Liver (tissue), 9 donors: ENCODE results near the gene NARF. TPM values are rescaled to one million over a fixed set of nuclear protein-coding genes. Genes with fewer than 3 reads are reported as not detected.

Experiments used
- DNase-seq: peaks from one replicate; pipeline ENCODE4 v3.0.0-alpha.2; 2017; ENCODE audit warnings: low spot score
- H3K27ac ChIP-seq, 2 donors: one replicate each; pipeline ENCODE4 v1.7.0; 2013; ENCODE audit warnings: inconsistent platforms in 2 of 2, low read length in 2 of 2, control low read depth in 1 of 2, low read depth in 1 of 2, mild to moderate bottlenecking in 1 of 2
- H3K27me3 ChIP-seq, 4 donors: one replicate each; pipeline versions ENCODE4 v1.6.1 to v1.7.0; 2013; ENCODE audit warnings: low read length in 3 of 4, inconsistent platforms in 1 of 4, mild to moderate bottlenecking in 1 of 4, moderate library complexity in 1 of 4; ENCODE audit not compliant: control insufficient read depth in 4 of 4, insufficient read depth in 4 of 4
- H3K36me3 ChIP-seq, 4 donors: one replicate each; pipeline versions ENCODE4 v1.6.1 to v1.7.0; 2013; ENCODE audit warnings: low read length in 3 of 4, mild to moderate bottlenecking in 3 of 4, low read depth in 1 of 4, moderate library complexity in 1 of 4; ENCODE audit not compliant: control insufficient read depth in 4 of 4, insufficient read depth in 3 of 4
- H3K4me1 ChIP-seq, 4 donors: one replicate each; pipeline versions ENCODE4 v1.6.1 to v1.7.0; 2013; ENCODE audit warnings: low read length in 3 of 4, mild to moderate bottlenecking in 3 of 4, moderate library complexity in 1 of 4; ENCODE audit not compliant: control insufficient read depth in 4 of 4, insufficient read depth in 4 of 4
- H3K4me3 ChIP-seq, 3 donors: one replicate each; pipeline versions ENCODE4 v1.6.1 to v1.7.0; 2013; ENCODE audit warnings: low read length in 3 of 3, control low read depth in 1 of 3, low read depth in 1 of 3, mild to moderate bottlenecking in 1 of 3
- H3K9ac ChIP-seq, 2 donors: one replicate each; pipeline ENCODE4 v1.7.0; 2013; ENCODE audit warnings: low read length in 2 of 2, mild to moderate bottlenecking in 2 of 2, moderate library complexity in 2 of 2, control low read depth in 1 of 2, low read depth in 1 of 2
- H3K9me3 ChIP-seq, 4 donors: one replicate each; pipeline versions ENCODE4 v1.6.1 to v1.7.0; 2013; ENCODE audit warnings: low read length in 3 of 4; ENCODE audit not compliant: control insufficient read depth in 4 of 4
- EGR1 ChIP-seq, 2 donors: IDR thresholded peaks; 2 replicates each; pipeline ENCODE4 v1.6.1; 2016 to 2018; ENCODE audit warnings: antibody characterized with exemption in 2 of 2, low read depth in 2 of 2
- FOXA1 ChIP-seq: IDR thresholded peaks from 2 replicates; pipeline ENCODE4 v1.6.1; 2016; ENCODE audit warnings: antibody characterized with exemption
- FOXA2 ChIP-seq: IDR thresholded peaks from 2 replicates; pipeline ENCODE4 v1.6.1; 2016; ENCODE audit warnings: antibody characterized with exemption
- GABPA ChIP-seq, 2 donors: IDR thresholded peaks in 1 of 2; conservative IDR thresholded peaks in 1 of 2; 2 replicates each; pipeline ENCODE4 v1.6.1; 2016; ENCODE audit warnings: antibody characterized with exemption in 2 of 2, mild to moderate bottlenecking in 1 of 2, moderate library complexity in 1 of 2
- HNF4A ChIP-seq, 2 donors: conservative IDR thresholded peaks; 2 replicates each; pipeline ENCODE4 v1.6.1; 2016; ENCODE audit warnings: antibody characterized with exemption in 2 of 2, mild to moderate bottlenecking in 2 of 2
- HNF4G ChIP-seq: IDR thresholded peaks from 2 replicates; pipeline ENCODE4 v1.6.1; 2016; ENCODE audit warnings: antibody characterized with exemption
- JUND ChIP-seq, 2 donors: IDR thresholded peaks; 2 replicates each; pipeline ENCODE4 v1.6.1; 2016; ENCODE audit warnings: antibody characterized with exemption in 2 of 2
- NR2F2 ChIP-seq: IDR thresholded peaks from 2 replicates; pipeline ENCODE4 v1.6.1; 2016; ENCODE audit warnings: antibody characterized with exemption
- RAD21 ChIP-seq, 2 donors: IDR thresholded peaks; 2 replicates each; pipeline ENCODE4 v1.6.1; 2016; ENCODE audit warnings: antibody characterized with exemption in 2 of 2, mild to moderate bottlenecking in 2 of 2
- RXRA ChIP-seq, 2 donors: IDR thresholded peaks; 2 replicates each; pipeline ENCODE4 v1.6.1; 2017 to 2018; ENCODE audit warnings: antibody characterized with exemption in 2 of 2, mild to moderate bottlenecking in 1 of 2
- SP1 ChIP-seq: IDR thresholded peaks from 2 replicates; pipeline ENCODE4 v1.6.1; 2018; ENCODE audit warnings: antibody characterized with exemption, mild to moderate bottlenecking
- TAF1 ChIP-seq: conservative IDR thresholded peaks from 2 replicates; pipeline ENCODE4 v1.6.1; 2016; ENCODE audit warnings: antibody characterized with exemption, mild to moderate bottlenecking
- YY1 ChIP-seq: IDR thresholded peaks from 2 replicates; pipeline ENCODE4 v1.6.1; 2016; ENCODE audit warnings: antibody characterized with exemption, mild to moderate bottlenecking
- WGBS: extraction: QIAGEN DNeasy Blood & Tissue Kit; methylation state at CpG from one replicate; pipeline ENCODE4 v1.1.7; 2013; 5-methylcytosine and 5-hydroxymethylcytosine counted together
- polyA plus RNA-seq, 2 donors: library from polyadenylated mRNA; stranded (reverse) in 1 of 2; unstranded in 1 of 2; fragments of 200-250 nt in 1 of 2; fragments of >200 nt in 1 of 2; fragmentation: Nextera tagmentation in 1 of 2; extraction: Ambion mirVana in 1 of 2; gene quantifications; one replicate each; pipeline versions ENCODE4 v1.2.1 to v1.2.3, GENCODE V29; 2013 to 2015
- total RNA-seq, 2 donors: library from RNA; depleted of rRNA; stranded (reverse); fragments of >200 nt; gene quantifications; one replicate each; pipeline ENCODE4 v1.2.3, GENCODE V29; 2014
- TF ChIP-seq, protein P1 (sequence below): IDR thresholded peaks from 2 replicates; pipeline ENCODE4 v1.6.1; 2016; ENCODE audit warnings: antibody characterized with exemption
- TF ChIP-seq, protein P2 (sequence below): IDR thresholded peaks from 2 replicates; pipeline ENCODE4 v1.6.1; 2016; ENCODE audit warnings: antibody characterized with exemption, mild to moderate bottlenecking
- TF ChIP-seq, protein P3 (sequence below): IDR thresholded peaks from 2 replicates; pipeline ENCODE4 v1.6.1; 2016; ENCODE audit warnings: antibody characterized with exemption
- TF ChIP-seq, protein P4 (sequence below): fragments of 150-350 bp; IDR thresholded peaks from 2 replicates; pipeline ENCODE4 v1.5.1; 2017; ENCODE audit warnings: improper control_type of control experiment, low read depth, low read length; ENCODE audit not compliant: missing input control
- TF ChIP-seq, protein P5 (sequence below): IDR thresholded peaks from 2 replicates; pipeline ENCODE4 v1.6.1; 2016; ENCODE audit warnings: antibody characterized with exemption
- donor health status: healthy.
- donor health status: healthy.
- donor health status: healthy.
- donor health status: healthy.
- donor health status: healthy.

NARF gene
- total and polyA plus RNA-seq, 4 donors, result 19.8 to 87.5 (median 26.2) TPM

DNA sequence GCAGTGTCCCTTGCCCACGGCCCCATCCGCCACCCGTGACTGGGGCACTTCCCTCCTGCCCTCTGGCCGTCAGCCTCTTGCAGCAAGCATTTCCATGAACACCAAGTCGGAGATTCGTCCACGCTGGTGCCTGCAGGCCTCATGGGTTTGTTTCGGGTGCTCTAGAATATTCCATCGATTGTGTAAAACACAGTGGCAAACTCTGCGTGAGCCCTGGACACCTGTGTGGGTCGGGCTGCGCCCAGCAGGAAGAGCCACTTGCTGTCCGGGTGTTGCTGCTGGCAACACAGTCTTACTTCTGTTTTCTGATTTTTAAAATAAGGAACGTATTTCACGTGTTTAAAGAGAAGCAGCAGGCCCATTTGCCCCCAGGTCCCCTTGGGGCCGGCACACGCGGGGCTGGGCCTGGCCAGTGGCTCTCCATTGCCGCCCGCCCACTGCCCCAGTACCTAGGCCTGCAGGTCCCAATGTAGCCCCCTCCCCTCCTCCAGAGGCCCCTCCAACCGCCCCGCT is 18.0 kb upstream of the NARF start:
- 82% methylated on average over 22 of the region's 22 CpGs for WGBS
- Histone ChIP-seq H3K36me3 (peaks cover 0 to 12% (median 6%) of the 10 kb centered on the region in 4 donors), H3K9me3 (no peaks in the 10 kb centered on the region), H3K27me3 (no peaks in the 10 kb centered on the region), H3K27ac (no peak overlapping the region), H3K4me1 (peaks cover 11 to 44% (median 29%) of the 10 kb centered on the region in 4 donors), H3K9ac (no peak overlapping the region), H3K4me3 (no peak overlapping the region)
- no peak for TF ChIP-seq TAF1
- no peak for TF ChIP-seq SP1
- TF ChIP-seq HNF4A (conservative IDR thresholded peaks at IDR 0.05), result no peak
- no peak for TF ChIP-seq NR2F2
- no peak for TF ChIP-seq HNF4G
- no peak for TF ChIP-seq JUND (IDR thresholded peaks at IDR 0.05)
- no peak for TF ChIP-seq RXRA (IDR thresholded peaks at IDR 0.05)
- no peak for TF ChIP-seq GABPA (IDR thresholded peaks at IDR 0.05 in 1 of 2, conservative IDR thresholded peaks at IDR 0.05 in 1 of 2)
- TF ChIP-seq FOXA1, result no peak
- TF ChIP-seq, protein P1, sequence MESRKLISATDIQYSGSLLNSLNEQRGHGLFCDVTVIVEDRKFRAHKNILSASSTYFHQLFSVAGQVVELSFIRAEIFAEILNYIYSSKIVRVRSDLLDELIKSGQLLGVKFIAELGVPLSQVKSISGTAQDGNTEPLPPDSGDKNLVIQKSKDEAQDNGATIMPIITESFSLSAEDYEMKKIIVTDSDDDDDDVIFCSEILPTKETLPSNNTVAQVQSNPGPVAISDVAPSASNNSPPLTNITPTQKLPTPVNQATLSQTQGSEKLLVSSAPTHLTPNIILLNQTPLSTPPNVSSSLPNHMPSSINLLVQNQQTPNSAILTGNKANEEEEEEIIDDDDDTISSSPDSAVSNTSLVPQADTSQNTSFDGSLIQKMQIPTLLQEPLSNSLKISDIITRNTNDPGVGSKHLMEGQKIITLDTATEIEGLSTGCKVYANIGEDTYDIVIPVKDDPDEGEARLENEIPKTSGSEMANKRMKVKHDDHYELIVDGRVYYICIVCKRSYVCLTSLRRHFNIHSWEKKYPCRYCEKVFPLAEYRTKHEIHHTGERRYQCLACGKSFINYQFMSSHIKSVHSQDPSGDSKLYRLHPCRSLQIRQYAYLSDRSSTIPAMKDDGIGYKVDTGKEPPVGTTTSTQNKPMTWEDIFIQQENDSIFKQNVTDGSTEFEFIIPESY, result no peak
- no peak for TF ChIP-seq FOXA2
- no peak for TF ChIP-seq YY1
- TF ChIP-seq, protein P2, sequence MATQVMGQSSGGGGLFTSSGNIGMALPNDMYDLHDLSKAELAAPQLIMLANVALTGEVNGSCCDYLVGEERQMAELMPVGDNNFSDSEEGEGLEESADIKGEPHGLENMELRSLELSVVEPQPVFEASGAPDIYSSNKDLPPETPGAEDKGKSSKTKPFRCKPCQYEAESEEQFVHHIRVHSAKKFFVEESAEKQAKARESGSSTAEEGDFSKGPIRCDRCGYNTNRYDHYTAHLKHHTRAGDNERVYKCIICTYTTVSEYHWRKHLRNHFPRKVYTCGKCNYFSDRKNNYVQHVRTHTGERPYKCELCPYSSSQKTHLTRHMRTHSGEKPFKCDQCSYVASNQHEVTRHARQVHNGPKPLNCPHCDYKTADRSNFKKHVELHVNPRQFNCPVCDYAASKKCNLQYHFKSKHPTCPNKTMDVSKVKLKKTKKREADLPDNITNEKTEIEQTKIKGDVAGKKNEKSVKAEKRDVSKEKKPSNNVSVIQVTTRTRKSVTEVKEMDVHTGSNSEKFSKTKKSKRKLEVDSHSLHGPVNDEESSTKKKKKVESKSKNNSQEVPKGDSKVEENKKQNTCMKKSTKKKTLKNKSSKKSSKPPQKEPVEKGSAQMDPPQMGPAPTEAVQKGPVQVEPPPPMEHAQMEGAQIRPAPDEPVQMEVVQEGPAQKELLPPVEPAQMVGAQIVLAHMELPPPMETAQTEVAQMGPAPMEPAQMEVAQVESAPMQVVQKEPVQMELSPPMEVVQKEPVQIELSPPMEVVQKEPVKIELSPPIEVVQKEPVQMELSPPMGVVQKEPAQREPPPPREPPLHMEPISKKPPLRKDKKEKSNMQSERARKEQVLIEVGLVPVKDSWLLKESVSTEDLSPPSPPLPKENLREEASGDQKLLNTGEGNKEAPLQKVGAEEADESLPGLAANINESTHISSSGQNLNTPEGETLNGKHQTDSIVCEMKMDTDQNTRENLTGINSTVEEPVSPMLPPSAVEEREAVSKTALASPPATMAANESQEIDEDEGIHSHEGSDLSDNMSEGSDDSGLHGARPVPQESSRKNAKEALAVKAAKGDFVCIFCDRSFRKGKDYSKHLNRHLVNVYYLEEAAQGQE, result no peak
- no peak for TF ChIP-seq EGR1 (IDR thresholded peaks at IDR 0.05; ENCODE audit: low read depth in 2 of 2)
- TF ChIP-seq, protein P3, sequence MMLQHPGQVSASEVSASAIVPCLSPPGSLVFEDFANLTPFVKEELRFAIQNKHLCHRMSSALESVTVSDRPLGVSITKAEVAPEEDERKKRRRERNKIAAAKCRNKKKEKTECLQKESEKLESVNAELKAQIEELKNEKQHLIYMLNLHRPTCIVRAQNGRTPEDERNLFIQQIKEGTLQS, result no peak
- TF ChIP-seq, protein P4, sequence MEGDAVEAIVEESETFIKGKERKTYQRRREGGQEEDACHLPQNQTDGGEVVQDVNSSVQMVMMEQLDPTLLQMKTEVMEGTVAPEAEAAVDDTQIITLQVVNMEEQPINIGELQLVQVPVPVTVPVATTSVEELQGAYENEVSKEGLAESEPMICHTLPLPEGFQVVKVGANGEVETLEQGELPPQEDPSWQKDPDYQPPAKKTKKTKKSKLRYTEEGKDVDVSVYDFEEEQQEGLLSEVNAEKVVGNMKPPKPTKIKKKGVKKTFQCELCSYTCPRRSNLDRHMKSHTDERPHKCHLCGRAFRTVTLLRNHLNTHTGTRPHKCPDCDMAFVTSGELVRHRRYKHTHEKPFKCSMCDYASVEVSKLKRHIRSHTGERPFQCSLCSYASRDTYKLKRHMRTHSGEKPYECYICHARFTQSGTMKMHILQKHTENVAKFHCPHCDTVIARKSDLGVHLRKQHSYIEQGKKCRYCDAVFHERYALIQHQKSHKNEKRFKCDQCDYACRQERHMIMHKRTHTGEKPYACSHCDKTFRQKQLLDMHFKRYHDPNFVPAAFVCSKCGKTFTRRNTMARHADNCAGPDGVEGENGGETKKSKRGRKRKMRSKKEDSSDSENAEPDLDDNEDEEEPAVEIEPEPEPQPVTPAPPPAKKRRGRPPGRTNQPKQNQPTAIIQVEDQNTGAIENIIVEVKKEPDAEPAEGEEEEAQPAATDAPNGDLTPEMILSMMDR, result no peak
- no peak for TF ChIP-seq RAD21 (IDR thresholded peaks at IDR 0.05)
- TF ChIP-seq, protein P5, sequence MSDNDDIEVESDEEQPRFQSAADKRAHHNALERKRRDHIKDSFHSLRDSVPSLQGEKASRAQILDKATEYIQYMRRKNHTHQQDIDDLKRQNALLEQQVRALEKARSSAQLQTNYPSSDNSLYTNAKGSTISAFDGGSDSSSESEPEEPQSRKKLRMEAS, result no peak
- DNase-seq, result no peak
